Measurements from ENCODE around the gene TIMM44. TPM values are rescaled to one million over a fixed set of nuclear protein-coding genes. Genes with fewer than 3 reads are reported as not detected.

Gene TIMM44
- total RNA-seq, 4 donors from 2014 or later, result 53.9 to 168 (median 94.1) TPM

DNA sequence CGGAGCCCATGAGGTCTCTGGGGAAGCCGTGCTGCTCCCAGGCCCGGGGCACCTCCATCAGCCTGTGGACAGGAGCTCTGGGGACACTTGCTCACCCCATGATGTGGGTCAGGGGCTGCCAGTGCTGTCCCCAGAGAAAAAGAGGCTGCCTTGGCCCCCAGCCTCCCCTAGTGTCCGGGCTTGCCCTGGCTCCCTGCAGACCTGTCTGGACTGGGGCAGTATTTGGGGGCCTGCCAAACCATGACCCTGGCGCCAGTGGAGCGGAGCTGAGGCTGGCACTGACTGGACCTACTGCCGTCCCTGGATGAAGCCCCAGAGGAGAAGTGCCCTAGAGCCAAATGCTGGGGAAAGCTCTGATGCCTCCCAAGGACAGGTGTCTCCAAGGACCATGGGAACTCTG, 31.6 kb upstream of the TIMM44 start:
- Histone ChIP-seq H3K9me3 (no peaks in the 10 kb centered on the region), H3K27ac (peak overlapping the region; percentile 58 to 78 (median 67)), H3K27me3 (no peaks in the 10 kb centered on the region), H3K4me3 (no peak overlapping the region), H3K36me3 (peaks cover 0 to 20% of the 10 kb centered on the region in 2 donors), H3K4me1 (peaks cover 27 to 34% of the 10 kb centered on the region in 2 donors)
- peak; percentile 42 to 72 for ATAC-seq
- no peak for TF ChIP-seq POLR2A (IDR thresholded peaks at IDR 0.05)
- TF ChIP-seq CTCF (IDR thresholded peaks at IDR 0.05 in 4 of 5, conservative IDR thresholded peaks at IDR 0.05 in 1 of 5), result no peak
- intact Hi-C loops (cut with DNase I; ENCODE audit: low total_unique reads) (loop anchor here (2.0 kb wide), 1 partner anchor 16 kb away; no protein-coding TSS in a partner anchor), in situ Hi-C loops (cut with MboI; ENCODE audit: low sequenced_read_pairs in 4 of 4) (no loop called here)
- peak; percentile 25 to 82 for DNase-seq

DNA sequence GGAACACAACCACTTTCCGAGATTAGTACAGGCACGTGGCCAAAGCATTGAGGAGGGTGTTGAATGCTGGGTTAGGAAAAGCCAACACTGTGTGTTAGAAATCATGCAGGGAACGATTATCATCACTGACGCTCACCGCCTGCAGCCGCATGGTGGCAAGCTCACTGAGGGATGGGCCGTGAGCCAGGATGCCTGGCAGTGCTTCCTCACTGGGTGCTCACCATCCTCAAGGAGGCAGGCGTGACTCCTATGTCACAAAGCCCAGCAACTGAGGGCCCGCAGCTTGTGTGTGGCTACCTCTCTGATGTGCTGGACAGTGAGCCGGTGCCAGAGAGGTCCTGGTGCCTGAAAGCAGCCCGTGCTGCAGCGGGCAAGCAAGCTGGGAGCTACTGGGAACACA, 30.4 kb upstream of the TIMM44 start:
- intact Hi-C loops (cut with DNase I; ENCODE audit: low total_unique reads), result loop anchor here (1.0 to 2.0 kb wide), 2 partner anchors 17 to 28 kb away; no protein-coding TSS in a partner anchor
- peaks cover 26 to 28% of the 10 kb centered on the region in 2 donors for H3K4me1 ChIP-seq
- DNase-seq (peak; percentile 68 to 81), ATAC-seq (peak; percentile 70 to 72)
- peak overlapping the region; percentile 58 to 78 (median 67) for H3K27ac ChIP-seq
- H3K36me3 ChIP-seq, result peaks cover 0 to 9% of the 10 kb centered on the region in 2 donors
- in situ Hi-C loops (cut with MboI; ENCODE audit: low sequenced_read_pairs in 4 of 4), result no loop called here
- no peaks in the 10 kb centered on the region for H3K9me3 ChIP-seq
- no peak overlapping the region for H3K4me3 ChIP-seq
- no peaks in the 10 kb centered on the region for H3K27me3 ChIP-seq
- TF ChIP-seq POLR2A (IDR thresholded peaks at IDR 0.05) (no peak), CTCF (IDR thresholded peaks at IDR 0.05 in 4 of 5, conservative IDR thresholded peaks at IDR 0.05 in 1 of 5) (peak in 1 of 5 experiments; percentile 31)

DNA sequence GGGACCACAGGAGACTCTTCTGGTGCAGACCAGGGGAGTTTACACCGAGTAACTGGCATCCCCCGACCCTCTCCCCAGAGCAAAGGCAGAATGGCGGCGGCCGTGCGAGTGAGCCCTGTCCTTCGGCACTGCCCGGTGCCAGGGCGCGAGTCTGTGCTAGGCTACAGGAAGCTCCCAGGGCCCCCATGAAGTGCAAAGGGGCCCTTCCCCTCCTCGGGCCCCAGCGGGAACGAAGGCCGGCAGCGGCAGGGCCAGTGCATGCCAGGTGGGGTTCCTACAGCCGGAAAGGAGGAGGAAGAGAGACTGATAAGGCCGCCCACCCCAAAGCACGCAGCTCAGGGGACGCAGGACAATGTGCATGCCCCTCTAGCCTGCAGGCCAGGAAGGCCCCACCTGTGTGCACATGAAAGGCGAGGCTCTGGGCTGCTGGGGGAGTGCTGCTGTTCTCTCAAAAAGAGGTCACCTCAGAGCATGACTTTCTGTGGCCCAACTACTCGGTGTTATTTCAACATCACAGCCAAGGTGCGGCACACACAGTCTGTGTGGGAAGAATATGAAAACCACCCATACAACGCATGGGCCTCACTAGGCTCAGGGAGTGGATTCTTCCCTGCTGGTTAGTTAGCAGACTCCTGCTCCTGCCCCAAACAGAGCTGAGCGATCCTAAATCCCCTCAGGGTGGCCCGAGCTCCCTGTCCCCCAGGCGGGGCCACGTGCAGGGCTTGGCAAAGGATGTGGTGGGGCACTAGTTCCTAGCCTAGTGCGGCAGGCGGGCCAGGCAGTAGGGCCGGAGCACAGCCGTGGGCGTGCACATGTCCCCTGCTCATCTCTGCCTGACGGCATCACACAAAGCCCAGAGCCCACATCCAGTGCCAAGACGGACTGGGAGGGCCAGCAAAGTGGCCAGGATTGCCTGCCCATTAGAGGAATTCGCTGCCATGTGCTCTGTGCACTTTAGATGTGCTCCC, 28.4 kb upstream of the TIMM44 start:
- Histone ChIP-seq H3K36me3 (peaks cover 0 to 18% of the 10 kb centered on the region in 2 donors), H3K27me3 (no peaks in the 10 kb centered on the region), H3K4me1 (peaks cover 18 to 19% of the 10 kb centered on the region in 2 donors), H3K4me3 (no peak overlapping the region), H3K9me3 (no peaks in the 10 kb centered on the region), H3K27ac (no peak overlapping the region)
- intact Hi-C loops (cut with DNase I; ENCODE audit: low total_unique reads), result no loop called here
- in situ Hi-C loops (cut with MboI; ENCODE audit: low sequenced_read_pairs in 4 of 4), result no loop called here
- ATAC-seq (no peak), DNase-seq (no peak)
- no peak for TF ChIP-seq CTCF (IDR thresholded peaks at IDR 0.05 in 4 of 5, conservative IDR thresholded peaks at IDR 0.05 in 1 of 5)
- no peak for TF ChIP-seq POLR2A (IDR thresholded peaks at IDR 0.05)

DNA sequence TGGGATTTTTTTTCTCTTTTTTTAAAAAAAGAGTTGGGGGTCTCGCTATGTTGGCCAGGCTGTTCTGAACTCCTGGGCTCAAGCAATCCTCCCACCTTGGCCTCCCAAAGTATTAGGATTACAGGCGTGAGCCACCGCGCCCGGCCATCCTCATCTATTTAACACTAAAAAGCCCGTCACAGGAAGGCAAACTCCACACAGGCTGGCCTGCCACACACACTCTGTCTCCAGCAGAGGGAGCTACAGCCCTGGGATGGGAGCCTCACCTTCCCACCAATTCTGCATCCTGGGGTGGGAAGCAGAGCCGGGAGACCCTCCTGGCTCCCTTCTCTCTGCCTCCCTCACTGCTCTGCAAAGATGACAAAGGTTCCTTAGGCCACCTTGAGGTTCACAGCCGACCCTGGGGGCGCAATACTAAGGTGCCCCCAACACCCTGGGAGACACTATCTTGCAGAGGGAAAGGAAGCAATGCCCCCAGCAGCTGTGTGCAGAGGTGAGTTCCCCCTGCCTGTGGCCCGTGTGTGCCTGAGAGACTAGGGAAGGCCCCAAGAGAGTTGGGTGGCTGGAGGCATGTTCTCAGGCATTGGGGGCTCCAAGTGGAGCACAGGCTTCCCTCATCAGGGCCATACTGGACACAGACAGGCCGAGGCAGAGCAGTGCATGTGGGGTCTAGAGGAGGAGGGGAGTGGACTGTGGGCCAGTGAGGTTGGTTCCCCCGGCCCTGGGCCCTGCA, 27.4 kb upstream of the TIMM44 start:
- Histone ChIP-seq H3K9me3 (no peaks in the 10 kb centered on the region), H3K27me3 (no peaks in the 10 kb centered on the region), H3K4me1 (peaks cover 18 to 19% of the 10 kb centered on the region in 2 donors), H3K27ac (no peak overlapping the region), H3K4me3 (no peak overlapping the region), H3K36me3 (peaks cover 0 to 22% of the 10 kb centered on the region in 2 donors)
- intact Hi-C loops (cut with DNase I; ENCODE audit: low total_unique reads) (loop anchor here (1.0 kb wide), 1 partner anchor 282 kb away; no protein-coding TSS in a partner anchor), in situ Hi-C loops (cut with MboI; ENCODE audit: low sequenced_read_pairs in 4 of 4) (no loop called here)
- peak in 1 of 2 donors; percentile 35 for DNase-seq
- no peak for ATAC-seq
- TF ChIP-seq CTCF (IDR thresholded peaks at IDR 0.05 in 4 of 5, conservative IDR thresholded peaks at IDR 0.05 in 1 of 5) (peak; percentile 52 to 77 (median 69)), POLR2A (IDR thresholded peaks at IDR 0.05) (no peak)

Data from gastrocnemius medialis (tissue), 4 donors.